ENCODE measurements around the gene YIPF4.

GRCh38 chr2:32271063-32271462 lies 6.6 kb upstream of the YIPF4 start:
- TF ChIP-seq CTCF (IDR thresholded peaks at IDR 0.05 in 4 of 5, conservative IDR thresholded peaks at IDR 0.05 in 1 of 5) (no peak), POLR2A (IDR thresholded peaks at IDR 0.05) (no peak)

Data from gastrocnemius medialis (tissue), 4 donors.